SJSA1 (cell line): Measurements from ENCODE around the gene ZNF148. TPM values are rescaled to one million over a fixed set of nuclear protein-coding genes. Genes with fewer than 3 reads are reported as not detected.

Source experiments
- DNase-seq, 2 experiments: peaks; one replicate each; pipeline ENCODE4 v3.0.0-alpha.2; 2015 to 2020; ENCODE audit warnings: low spot score in 2 of 2, low read depth in 1 of 2
- H3K27ac ChIP-seq: fragments of 250-450 bp; sonication (Bioruptor Pico); 2 replicates; pipeline ENCODE4 v1.5.1; 2020; ENCODE audit warnings: mild to moderate bottlenecking, moderate library complexity
- H3K27me3 ChIP-seq: fragments of 250-450 bp; sonication (Bioruptor Pico); replicated peaks from 2 replicates; pipeline ENCODE4 v1.5.1; 2020; ENCODE audit warnings: mild to moderate bottlenecking, moderate library complexity
- H3K36me3 ChIP-seq: fragments of 250-450 bp; sonication (Bioruptor Pico); 2 replicates; pipeline ENCODE4 v1.5.1; 2020; ENCODE audit warnings: mild to moderate bottlenecking
- H3K4me1 ChIP-seq: fragments of 250-450 bp; sonication (Bioruptor Pico); replicated peaks from 2 replicates; pipeline ENCODE4 v1.6.1; 2021; ENCODE audit warnings: mild to moderate bottlenecking
- H3K4me3 ChIP-seq: fragments of 250-450 bp; sonication (Bioruptor Pico); 2 replicates; pipeline ENCODE4 v1.5.1; 2020; ENCODE audit warnings: mild to moderate bottlenecking
- H3K9me3 ChIP-seq: fragments of 250-450 bp; sonication (Bioruptor Pico); replicated peaks from 2 replicates; pipeline ENCODE4 v1.5.1; 2020; ENCODE audit warnings: mild to moderate bottlenecking
- total RNA-seq: library from RNA; depleted of rRNA; stranded (reverse); fragments of >200 nt; shearing (Covaris generic); gene quantifications from 2 replicates; pipeline ENCODE4 v1.2.3, GENCODE V29; 2014

The ZNF148 gene
- total RNA-seq, 1 experiment from 2014 or later: 25.5 TPM

- H3K9me3 ChIP-seq: no peaks in the 10 kb centered on the region
- DNase-seq: no peak
- H3K27me3 ChIP-seq: no peaks in the 10 kb centered on the region
- H3K4me3 ChIP-seq: no peak overlapping the region
- no peak overlapping the region for H3K27ac ChIP-seq
- H3K36me3 ChIP-seq: no peaks in the 10 kb centered on the region
- H3K4me1 ChIP-seq: peaks cover 13% of the 10 kb centered on the region
Measured at GRCh38 chr3:125212091-125212508, 163.0 kb downstream of the ZNF148 start.

- H3K9me3 ChIP-seq: no peaks in the 10 kb centered on the region
- H3K36me3 ChIP-seq: no peaks in the 10 kb centered on the region
- no peaks in the 10 kb centered on the region for H3K27me3 ChIP-seq
- no peak for DNase-seq
- H3K4me1 ChIP-seq: peaks cover 13% of the 10 kb centered on the region
- H3K27ac ChIP-seq: no peak overlapping the region
- H3K4me3 ChIP-seq: no peak overlapping the region
Measured at GRCh38 chr3:125211523-125212090, 163.5 kb downstream of the ZNF148 start.

DNA sequence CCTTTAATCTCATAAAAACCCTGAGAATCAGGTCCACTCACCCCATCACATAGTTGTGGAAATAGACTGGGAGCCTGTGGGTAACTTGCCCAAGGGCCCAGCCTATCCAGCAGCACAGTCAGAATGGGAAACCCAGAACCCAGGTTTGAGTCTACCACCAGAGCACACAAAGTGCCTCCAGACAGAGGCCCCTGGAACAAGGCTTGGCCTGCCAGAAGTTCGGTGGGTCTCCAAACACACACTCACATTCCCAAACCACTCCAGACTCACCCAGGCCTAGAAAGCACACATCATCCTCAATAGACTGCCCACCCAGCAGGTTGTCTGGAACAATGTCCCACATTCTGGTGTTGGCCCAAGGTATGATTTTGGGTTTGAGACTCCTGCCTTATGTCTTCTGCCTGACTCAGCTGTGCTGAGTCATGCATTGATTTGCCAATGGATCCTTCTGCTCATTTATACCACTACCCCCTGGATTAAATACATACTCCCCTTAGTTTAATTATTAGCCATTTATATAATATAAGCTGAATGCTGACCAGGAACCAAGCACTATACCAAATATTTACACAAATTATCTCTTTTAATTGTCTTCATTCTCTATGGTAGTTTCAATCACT lies 167.1 kb downstream of the ZNF148 start:
- H3K36me3 ChIP-seq: no peaks in the 10 kb centered on the region
- H3K27ac ChIP-seq: no peak overlapping the region
- no peaks in the 10 kb centered on the region for H3K27me3 ChIP-seq
- no peaks in the 10 kb centered on the region for H3K4me1 ChIP-seq
- H3K4me3 ChIP-seq: no peak overlapping the region
- no peak for DNase-seq
- no peaks in the 10 kb centered on the region for H3K9me3 ChIP-seq

DNA sequence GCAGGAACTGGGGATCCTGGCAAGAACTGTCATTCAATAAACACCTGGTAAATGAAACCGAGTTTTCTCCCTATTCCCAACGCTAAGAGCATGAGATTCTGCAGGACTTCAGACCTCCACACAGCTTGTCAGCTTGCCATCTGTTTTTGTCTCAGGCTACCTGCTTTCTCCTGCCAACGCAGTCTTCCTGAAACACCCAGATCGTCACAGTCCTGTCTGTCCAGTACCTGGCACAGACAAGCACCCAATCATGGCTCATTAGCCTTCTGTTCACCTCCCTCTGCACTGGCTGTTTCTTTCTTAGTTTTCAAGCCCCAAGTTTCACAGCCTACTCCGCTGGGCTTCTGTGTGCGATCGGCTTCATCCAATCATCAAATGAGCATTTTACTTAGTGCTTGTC lies 167.6 kb downstream of the ZNF148 start:
- no peaks in the 10 kb centered on the region for H3K9me3 ChIP-seq
- no peaks in the 10 kb centered on the region for H3K4me1 ChIP-seq
- H3K4me3 ChIP-seq: no peak overlapping the region
- H3K27me3 ChIP-seq: no peaks in the 10 kb centered on the region
- no peak for DNase-seq
- no peak overlapping the region for H3K27ac ChIP-seq
- H3K36me3 ChIP-seq: no peaks in the 10 kb centered on the region

GRCh38 chr3:125206934-125207333 lies 168.2 kb downstream of the ZNF148 start:
- H3K27me3 ChIP-seq: no peaks in the 10 kb centered on the region
- DNase-seq: no peak
- H3K4me1 ChIP-seq: no peaks in the 10 kb centered on the region
- no peaks in the 10 kb centered on the region for H3K9me3 ChIP-seq
- H3K36me3 ChIP-seq: no peaks in the 10 kb centered on the region
- no peak overlapping the region for H3K27ac ChIP-seq
- H3K4me3 ChIP-seq: no peak overlapping the region

- no peak overlapping the region for H3K4me3 ChIP-seq
- no peak overlapping the region for H3K27ac ChIP-seq
- DNase-seq: no peak
- H3K27me3 ChIP-seq: no peaks in the 10 kb centered on the region
- H3K36me3 ChIP-seq: no peaks in the 10 kb centered on the region
- H3K9me3 ChIP-seq: no peaks in the 10 kb centered on the region
- no peaks in the 10 kb centered on the region for H3K4me1 ChIP-seq
Measured at GRCh38 chr3:125203731-125204130, 171.4 kb downstream of the ZNF148 start.

DNA sequence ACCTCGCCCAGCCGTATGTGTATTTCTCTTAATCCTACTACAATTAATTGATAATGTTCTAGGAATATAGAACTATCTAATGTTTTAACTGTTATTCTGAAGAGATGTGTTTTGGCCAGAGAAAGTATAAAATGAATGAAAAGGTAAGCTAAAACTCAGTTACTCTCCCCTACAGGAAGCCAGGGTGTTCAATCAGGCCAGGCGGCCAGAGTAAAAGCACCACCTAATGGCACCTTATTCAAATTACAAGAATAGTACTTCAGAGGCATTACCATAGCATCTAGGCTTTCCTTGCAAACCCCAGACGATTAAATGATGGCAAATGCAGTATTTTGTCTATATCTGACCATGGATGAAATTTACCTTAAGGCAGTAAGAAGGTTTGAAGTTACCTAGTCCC lies 172.9 kb downstream of the ZNF148 start:
- H3K27ac ChIP-seq: no peak overlapping the region
- no peaks in the 10 kb centered on the region for H3K36me3 ChIP-seq
- no peaks in the 10 kb centered on the region for H3K27me3 ChIP-seq
- DNase-seq: no peak
- no peaks in the 10 kb centered on the region for H3K4me1 ChIP-seq
- no peak overlapping the region for H3K4me3 ChIP-seq
- no peaks in the 10 kb centered on the region for H3K9me3 ChIP-seq

DNA sequence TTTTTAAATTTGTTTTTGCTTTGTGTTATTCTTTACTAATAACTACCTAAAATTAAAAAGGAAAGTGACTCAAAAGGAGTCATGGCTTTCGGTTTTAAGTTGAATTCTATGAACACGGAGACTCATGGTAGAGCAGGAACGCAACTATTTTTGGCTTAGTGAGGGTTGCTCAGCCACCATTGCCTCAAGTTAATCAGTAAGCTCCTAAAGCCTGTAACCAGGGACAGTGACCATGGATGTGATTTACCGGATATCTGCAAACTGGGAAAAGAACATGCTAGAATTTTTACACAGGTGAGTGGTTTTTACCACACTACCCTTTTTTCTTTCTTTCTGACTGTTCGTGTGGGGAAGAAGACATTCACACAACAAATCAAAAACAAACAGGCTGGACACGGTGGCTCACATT lies 174.4 kb downstream of the ZNF148 start:
- Histone ChIP-seq H3K36me3 (no peaks in the 10 kb centered on the region), H3K4me3 (no peak overlapping the region), H3K27me3 (no peaks in the 10 kb centered on the region), H3K4me1 (peaks cover 1% of the 10 kb centered on the region), H3K27ac (no peak overlapping the region), H3K9me3 (no peaks in the 10 kb centered on the region)
- DNase-seq: no peak

DNA sequence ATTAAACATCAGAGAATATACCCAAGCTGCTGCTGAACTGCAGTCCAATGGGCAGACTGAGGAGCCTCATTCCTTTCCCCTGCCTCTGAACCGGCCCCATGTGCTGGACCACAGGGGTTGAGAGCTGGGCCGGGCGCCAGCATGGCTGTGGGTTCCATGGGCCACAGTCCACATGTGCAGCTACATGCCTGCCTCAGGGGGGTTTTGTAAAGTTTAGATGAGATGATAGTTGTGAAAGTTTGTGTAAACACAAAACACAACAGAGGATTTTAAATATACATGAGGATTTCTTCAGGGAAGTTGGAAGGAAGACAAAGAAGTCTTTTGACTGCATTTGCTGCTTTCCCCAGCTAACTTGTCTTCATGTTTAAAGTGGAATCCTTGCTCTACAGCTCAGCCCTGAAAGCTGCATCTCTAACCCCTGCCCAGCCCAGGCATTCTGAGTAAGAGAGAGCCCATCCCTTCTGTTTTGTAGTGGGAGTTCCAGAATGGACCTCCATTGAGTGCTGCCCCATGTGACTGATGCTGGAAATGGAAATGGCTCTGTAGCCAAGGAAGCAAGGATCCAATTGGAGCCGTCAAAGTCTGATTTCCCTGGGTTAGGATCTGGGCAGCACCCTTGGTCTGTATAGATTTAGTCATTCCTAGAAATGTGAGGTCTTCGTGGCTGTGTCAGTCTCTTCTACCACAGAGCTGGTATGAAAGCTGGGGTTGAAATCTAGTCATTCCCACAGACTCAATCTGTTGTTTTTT lies 180.1 kb downstream of the ZNF148 start:
- Histone ChIP-seq H3K27ac (peak overlapping the region; percentile 2; the same call in 1 of the 2 replicates), H3K36me3 (no peaks in the 10 kb centered on the region), H3K9me3 (no peaks in the 10 kb centered on the region), H3K27me3 (no peaks in the 10 kb centered on the region), H3K4me1 (peaks cover 19% of the 10 kb centered on the region), H3K4me3 (no peak overlapping the region)
- peak; percentile 77 to 87 for DNase-seq

- no peak overlapping the region for H3K27ac ChIP-seq
- H3K4me3 ChIP-seq: no peak overlapping the region
- peaks cover 19% of the 10 kb centered on the region for H3K4me1 ChIP-seq
- H3K9me3 ChIP-seq: no peaks in the 10 kb centered on the region
- no peaks in the 10 kb centered on the region for H3K27me3 ChIP-seq
- no peak for DNase-seq
- no peaks in the 10 kb centered on the region for H3K36me3 ChIP-seq
Measured at GRCh38 chr3:125194061-125194848, 180.9 kb downstream of the ZNF148 start.

GRCh38 chr3:125192190-125193035 lies 182.7 kb downstream of the ZNF148 start:
- no peak for DNase-seq
- no peak overlapping the region for H3K4me3 ChIP-seq
- no peaks in the 10 kb centered on the region for H3K36me3 ChIP-seq

GRCh38 chr3:125191730-125192129 lies 183.4 kb downstream of the ZNF148 start:
- DNase-seq: no peak
- peaks cover 19% of the 10 kb centered on the region for H3K4me1 ChIP-seq
- H3K36me3 ChIP-seq: no peaks in the 10 kb centered on the region
- no peak overlapping the region for H3K27ac ChIP-seq
- H3K9me3 ChIP-seq: no peaks in the 10 kb centered on the region
- no peaks in the 10 kb centered on the region for H3K27me3 ChIP-seq
- no peak overlapping the region for H3K4me3 ChIP-seq

More at GRCh38 chr3:125192190-125193035, 182.7 kb downstream of the ZNF148 start:
- Histone ChIP-seq H3K9me3 (no peaks in the 10 kb centered on the region), H3K27me3 (no peaks in the 10 kb centered on the region), H3K27ac (no peak overlapping the region), H3K4me1 (peaks cover 19% of the 10 kb centered on the region)

DNA sequence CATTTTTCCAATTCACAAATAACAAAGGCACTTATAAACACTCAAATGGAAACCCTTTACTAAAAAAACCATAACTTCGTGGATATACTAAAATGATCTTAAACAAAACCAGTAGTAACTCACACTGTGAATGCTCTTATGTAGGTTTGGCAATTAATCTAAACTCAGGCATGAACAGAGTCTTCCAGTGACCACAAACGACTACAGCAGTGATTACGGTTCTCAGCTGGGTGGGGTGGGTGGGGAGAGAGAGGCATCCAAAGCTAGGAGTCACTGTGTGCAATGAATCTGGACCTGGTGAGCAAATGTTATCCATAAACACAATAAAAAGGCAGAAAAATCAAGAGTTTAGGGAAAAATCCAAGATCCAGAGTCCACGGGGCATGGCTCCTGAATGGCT lies 183.9 kb downstream of the ZNF148 start:
- no peaks in the 10 kb centered on the region for H3K27me3 ChIP-seq
- no peak overlapping the region for H3K4me3 ChIP-seq
- DNase-seq: no peak

More for the DNA sequence above, 183.9 kb downstream of the ZNF148 start:
- H3K36me3 ChIP-seq: no peaks in the 10 kb centered on the region
- H3K27ac ChIP-seq: no peak overlapping the region
- peaks cover 19% of the 10 kb centered on the region for H3K4me1 ChIP-seq
- no peaks in the 10 kb centered on the region for H3K9me3 ChIP-seq
